Mesenchymal stem cell (in vitro differentiated cells and primary cell): ENCODE results near the gene RBM15.

Experiments used
- DNase-seq: peaks from one replicate; pipeline ENCODE4 v3.0.0-alpha.2; 2013
- H2AFZ ChIP-seq: one replicate; pipeline ENCODE4 v1.6.1; 2013; ENCODE audit warnings: low read depth, mild to moderate bottlenecking, control low read depth, inconsistent platforms, low read length, moderate library complexity
- H2AK5ac ChIP-seq: 2 replicates; pipeline ENCODE4 v1.6.1; 2013; ENCODE audit warnings: low read length, moderate library complexity, mild to moderate bottlenecking, inconsistent platforms; ENCODE audit not compliant: severe bottlenecking
- H2BK120ac ChIP-seq: one replicate; pipeline ENCODE4 v1.6.1; 2013; ENCODE audit warnings: low read depth, mild to moderate bottlenecking, inconsistent platforms, low read length, moderate library complexity
- H2BK12ac ChIP-seq, 2 experiments: one replicate each; pipeline ENCODE4 v1.6.1; 2013; ENCODE audit warnings: inconsistent platforms in 2 of 2, low read length in 2 of 2, mild to moderate bottlenecking in 2 of 2, moderate library complexity in 2 of 2, control low read depth in 1 of 2
- H2BK15ac ChIP-seq: one replicate; pipeline ENCODE4 v1.6.1; 2013; ENCODE audit warnings: mild to moderate bottlenecking, low read depth, inconsistent platforms; ENCODE audit not compliant: poor library complexity, severe bottlenecking
- H2BK5ac ChIP-seq: 2 replicates; pipeline ENCODE4 v1.6.1; 2013; ENCODE audit warnings: low read depth, mild to moderate bottlenecking, low read length, control low read depth, inconsistent platforms; ENCODE audit not compliant: poor library complexity, severe bottlenecking
- H3K14ac ChIP-seq, 2 experiments: one replicate each; pipeline ENCODE4 v1.6.1; 2013; ENCODE audit warnings: inconsistent platforms in 2 of 2, low read length in 2 of 2, control low read depth in 1 of 2, mild to moderate bottlenecking in 1 of 2, moderate library complexity in 1 of 2
- H3K18ac ChIP-seq, 2 experiments: one replicate each; pipeline ENCODE4 v1.6.1; 2013; ENCODE audit warnings: inconsistent platforms in 2 of 2, low read length in 2 of 2, control low read depth in 1 of 2, low read depth in 1 of 2, mild to moderate bottlenecking in 1 of 2
- H3K23ac ChIP-seq, 2 experiments: one replicate each; pipeline ENCODE4 v1.6.1; 2013; ENCODE audit warnings: inconsistent platforms in 2 of 2, low read length in 2 of 2, mild to moderate bottlenecking in 2 of 2, moderate library complexity in 2 of 2, control low read depth in 1 of 2
- H3K27ac ChIP-seq: 2 replicates; pipeline ENCODE4 v1.5.1; 2013; ENCODE audit warnings: mild to moderate bottlenecking, moderate library complexity, low read length, control low read depth, inconsistent platforms; ENCODE audit not compliant: poor library complexity, severe bottlenecking
- H3K27me3 ChIP-seq, 2 experiments: 2 replicates each; pipeline versions ENCODE4 v1.6.1 to v1.7.0; 2013; ENCODE audit warnings: low read length in 2 of 2, mild to moderate bottlenecking in 2 of 2, moderate library complexity in 2 of 2, control low read depth in 1 of 2, inconsistent platforms in 1 of 2; ENCODE audit not compliant: control insufficient read depth in 1 of 2, insufficient read depth in 1 of 2
- H3K36me3 ChIP-seq, 2 experiments: 2 replicates each; pipeline versions ENCODE4 v1.6.1 to v1.7.0; 2013; ENCODE audit warnings: low read length in 2 of 2, control low read depth in 1 of 2, inconsistent platforms in 1 of 2, low read depth in 1 of 2, mild to moderate bottlenecking in 1 of 2; ENCODE audit not compliant: insufficient read depth in 2 of 2, control insufficient read depth in 1 of 2
- H3K4ac ChIP-seq, 2 experiments: one replicate each; pipeline ENCODE4 v1.6.1; 2013; ENCODE audit warnings: inconsistent platforms in 2 of 2, low read length in 2 of 2, mild to moderate bottlenecking in 2 of 2, moderate library complexity in 2 of 2, control low read depth in 1 of 2, low read depth in 1 of 2
- H3K4me1 ChIP-seq: 2 replicates; pipeline ENCODE4 v1.6.1; 2013; ENCODE audit warnings: low read depth, low read length, control low read depth; ENCODE audit not compliant: control insufficient read depth, insufficient read depth
- H3K4me2 ChIP-seq: 2 replicates; pipeline ENCODE4 v1.6.1; 2013; ENCODE audit warnings: low read length, mild to moderate bottlenecking, inconsistent platforms; ENCODE audit not compliant: poor library complexity, severe bottlenecking
- H3K4me3 ChIP-seq, 2 experiments: 2 replicates each; pipeline versions ENCODE4 v1.5.1 to v1.7.0; 2013; ENCODE audit warnings: low read length in 2 of 2, mild to moderate bottlenecking in 2 of 2, control low read depth in 1 of 2, low read depth in 1 of 2; ENCODE audit not compliant: insufficient read depth in 1 of 2
- H3K79me1 ChIP-seq: replicated peaks from 2 replicates; pipeline ENCODE4 v1.6.1; 2013; ENCODE audit warnings: mild to moderate bottlenecking, control low read depth, low read length, inconsistent platforms; ENCODE audit not compliant: poor library complexity, severe bottlenecking
- H3K9ac ChIP-seq: 2 replicates; pipeline ENCODE4 v1.7.0; 2013; ENCODE audit warnings: mild to moderate bottlenecking, low read length, moderate library complexity
- H3K9me3 ChIP-seq: 2 replicates; pipeline ENCODE4 v1.7.0; 2013; ENCODE audit warnings: mild to moderate bottlenecking, low read length; ENCODE audit not compliant: control insufficient read depth
- H4K8ac ChIP-seq: one replicate; pipeline ENCODE4 v1.6.1; 2013; ENCODE audit warnings: inconsistent platforms, mild to moderate bottlenecking, low read length, moderate library complexity
- H4K91ac ChIP-seq: one replicate; pipeline ENCODE4 v1.6.1; 2013; ENCODE audit warnings: mild to moderate bottlenecking, low read length, inconsistent platforms
- WGBS: methylation state at CpG from one replicate; pipeline ENCODE4 v1.1.7; 2013; ENCODE audit warnings: mixed read lengths; 5-methylcytosine and 5-hydroxymethylcytosine counted together

Gene RBM15

GRCh38 chr1:110393286-110393685 is 54.1 kb downstream of the RBM15 start:
- H2BK120ac ChIP-seq, result no peak overlapping the region
- 46% methylated on average over 2 of the region's 2 CpGs for WGBS
- peak overlapping the region; percentile 10 for H3K9ac ChIP-seq
- no peak overlapping the region for H3K23ac ChIP-seq
- peak overlapping the region; percentile 95 for H3K27ac ChIP-seq
- no peak overlapping the region for H4K8ac ChIP-seq
- no peak overlapping the region for H2AFZ ChIP-seq
- H3K27me3 ChIP-seq, result no peaks in the 10 kb centered on the region
- no peak overlapping the region for H3K4ac ChIP-seq
- no peak overlapping the region for H3K14ac ChIP-seq
- H3K4me3 ChIP-seq, result no peak overlapping the region
- no peak overlapping the region for H2BK15ac ChIP-seq
- no peaks in the 10 kb centered on the region for H3K9me3 ChIP-seq
- H2AK5ac ChIP-seq, result no peak overlapping the region
- peaks cover 10 to 18% of the 10 kb centered on the region in 2 experiments for H3K36me3 ChIP-seq
- H3K18ac ChIP-seq, result peak overlapping the region in 1 of 2 experiments; percentile 19
- no peak overlapping the region for H4K91ac ChIP-seq
- no peak for DNase-seq
- H3K4me2 ChIP-seq, result no peak overlapping the region
- H2BK5ac ChIP-seq, result no peak overlapping the region
- no peak overlapping the region for H2BK12ac ChIP-seq
- peaks cover 6% of the 10 kb centered on the region for H3K4me1 ChIP-seq
- H3K79me1 ChIP-seq, result peaks cover 3% of the 10 kb centered on the region

GRCh38 chr1:110393691-110394492 is 54.7 kb downstream of the RBM15 start:
- WGBS, result 23% methylated on average over 2 of the region's 3 CpGs
- H3K4ac ChIP-seq, result peak overlapping the region in 1 of 2 experiments; percentile 24
- H3K14ac ChIP-seq, result no peak overlapping the region
- no peaks in the 10 kb centered on the region for H3K9me3 ChIP-seq
- peaks cover 6% of the 10 kb centered on the region for H3K4me1 ChIP-seq
- H2AFZ ChIP-seq, result no peak overlapping the region
- H2BK5ac ChIP-seq, result no peak overlapping the region
- no peak overlapping the region for H3K23ac ChIP-seq
- DNase-seq, result peak; percentile 91
- peak overlapping the region; percentile 6 to 19 for H3K18ac ChIP-seq
- H4K91ac ChIP-seq, result no peak overlapping the region
- H3K27me3 ChIP-seq, result no peaks in the 10 kb centered on the region
- H3K27ac ChIP-seq, result peak overlapping the region; percentile 95
- peak overlapping the region; percentile 59 for H3K4me2 ChIP-seq
- H3K4me3 ChIP-seq, result no peak overlapping the region
- H3K9ac ChIP-seq, result peak overlapping the region; percentile 10
- no peak overlapping the region for H2BK120ac ChIP-seq
- H4K8ac ChIP-seq, result no peak overlapping the region
- H2BK15ac ChIP-seq, result no peak overlapping the region
- no peak overlapping the region for H2AK5ac ChIP-seq
- no peaks in the 10 kb centered on the region for H3K79me1 ChIP-seq
- no peak overlapping the region for H2BK12ac ChIP-seq
- H3K36me3 ChIP-seq, result peaks cover 13 to 18% of the 10 kb centered on the region in 2 experiments

- Histone ChIP-seq H3K4me1 (peaks cover 6% of the 10 kb centered on the region), H2BK15ac (no peak overlapping the region), H3K36me3 (peaks cover 13 to 22% of the 10 kb centered on the region in 2 experiments), H2BK5ac (no peak overlapping the region), H4K8ac (no peak overlapping the region), H3K79me1 (no peaks in the 10 kb centered on the region), H3K4me2 (no peak overlapping the region), H3K23ac (no peak overlapping the region), H3K4ac (no peak overlapping the region), H2AK5ac (peak overlapping the region; percentile 9), H2AFZ (no peak overlapping the region), H3K9ac (no peak overlapping the region), H3K14ac (no peak overlapping the region), H3K9me3 (no peaks in the 10 kb centered on the region), H2BK12ac (no peak overlapping the region), H2BK120ac (no peak overlapping the region), H3K18ac (peak overlapping the region in 1 of 2 experiments; percentile 6), H3K4me3 (no peak overlapping the region), H3K27me3 (no peaks in the 10 kb centered on the region), H4K91ac (no peak overlapping the region), H3K27ac (peak overlapping the region; percentile 92)
- no peak for DNase-seq
- 96% methylated on average over 3 of the region's 3 CpGs for WGBS
Measured at GRCh38 chr1:110394493-110394820, 55.3 kb downstream of the RBM15 start.
